HEK293T (cell line): ENCODE results near the gene MED26.
"Not testable (repeated sequence)": the region's sequence is repeated elsewhere in the genome, so short reads cannot be mapped to it uniquely, and the experiment has no call there.

Source experiments
- CTCF ChIA-PET: fragments of 350-600 bp; formaldehyde crosslinking; extraction: SDS; loops from one replicate; lab custom pipeline; 2021; ENCODE audit warnings: antibody characterized with exemption, inconsistent platforms; lab: Yijun Ruan, JAX
- POLR2A ChIA-PET: fragments of 350-600 bp; formaldehyde crosslinking; extraction: SDS; loops from one replicate; lab custom pipeline; 2020; ENCODE audit warnings: antibody characterized with exemption, inconsistent platforms; lab: Yijun Ruan, JAX
- DNase-seq: peaks from one replicate; pipeline ENCODE4 v3.0.0; 2012; ENCODE audit warnings: mixed read lengths; ENCODE audit errors: extremely low spot score
- ARNT ChIP-seq: fragments of 450-650 bp; IDR thresholded peaks from 2 replicates; pipeline ENCODE4 v1.6.1; 2017; ENCODE audit warnings: mild to moderate bottlenecking
- BHLHE40 ChIP-seq: fragments of 450-650 bp; IDR thresholded peaks from 2 replicates; pipeline ENCODE4 v1.6.1; 2016; ENCODE audit warnings: mild to moderate bottlenecking, moderate library complexity, borderline replicate concordance
- CTBP1 ChIP-seq: fragments of 450-650 bp; IDR thresholded peaks from 2 replicates; pipeline ENCODE4 v1.6.1; 2016; ENCODE audit warnings: borderline replicate concordance
- ELF4 ChIP-seq: fragments of 450-650 bp; IDR thresholded peaks from 2 replicates; pipeline ENCODE4 v1.6.1; 2017; ENCODE audit warnings: antibody characterized with exemption
- FOXA1 ChIP-seq: fragments of 450-650 bp; IDR thresholded peaks from 2 replicates; pipeline ENCODE4 v1.6.1; 2016; ENCODE audit warnings: mild to moderate bottlenecking
- FOXK2 ChIP-seq: fragments of 450-650 bp; IDR thresholded peaks from 2 replicates; pipeline ENCODE4 v1.6.1; 2016; ENCODE audit warnings: mild to moderate bottlenecking
- FOXM1 ChIP-seq: fragments of 450-650 bp; IDR thresholded peaks from 2 replicates; pipeline ENCODE4 v1.6.1; 2017; ENCODE audit warnings: mild to moderate bottlenecking, borderline replicate concordance
- HDGF ChIP-seq: fragments of 450-650 bp; IDR thresholded peaks from 2 replicates; pipeline ENCODE4 v1.6.1; 2017; ENCODE audit warnings: antibody characterized with exemption, borderline replicate concordance
- L3MBTL2 ChIP-seq: fragments of 450-650 bp; conservative IDR thresholded peaks from 2 replicates; pipeline ENCODE4 v1.6.1; 2016; ENCODE audit warnings: mild to moderate bottlenecking
- LEF1 ChIP-seq: fragments of 450-650 bp; IDR thresholded peaks from 2 replicates; pipeline ENCODE4 v1.6.1; 2017; ENCODE audit warnings: mild to moderate bottlenecking, borderline replicate concordance
- NFRKB ChIP-seq: fragments of 450-650 bp; IDR thresholded peaks from 2 replicates; pipeline ENCODE4 v1.6.1; 2016; ENCODE audit warnings: mild to moderate bottlenecking, moderate library complexity
- SP1 ChIP-seq: fragments of 450-650 bp; IDR thresholded peaks from 2 replicates; pipeline ENCODE4 v1.6.1; 2017
- SUZ12 ChIP-seq: fragments of 450-650 bp; IDR thresholded peaks from 2 replicates; pipeline ENCODE4 v1.6.1; 2016; ENCODE audit warnings: mild to moderate bottlenecking
- TARDBP ChIP-seq: fragments of 450-650 bp; IDR thresholded peaks from 2 replicates; pipeline ENCODE4 v1.6.1; 2016
- ZNF384 ChIP-seq: fragments of 450-650 bp; IDR thresholded peaks from 2 replicates; pipeline ENCODE4 v1.6.1; 2016
- TF ChIP-seq, protein P1 (sequence below): fragments of 450-650 bp; IDR thresholded peaks from 2 replicates; pipeline ENCODE4 v1.6.1; 2016

The MED26 gene

DNA sequence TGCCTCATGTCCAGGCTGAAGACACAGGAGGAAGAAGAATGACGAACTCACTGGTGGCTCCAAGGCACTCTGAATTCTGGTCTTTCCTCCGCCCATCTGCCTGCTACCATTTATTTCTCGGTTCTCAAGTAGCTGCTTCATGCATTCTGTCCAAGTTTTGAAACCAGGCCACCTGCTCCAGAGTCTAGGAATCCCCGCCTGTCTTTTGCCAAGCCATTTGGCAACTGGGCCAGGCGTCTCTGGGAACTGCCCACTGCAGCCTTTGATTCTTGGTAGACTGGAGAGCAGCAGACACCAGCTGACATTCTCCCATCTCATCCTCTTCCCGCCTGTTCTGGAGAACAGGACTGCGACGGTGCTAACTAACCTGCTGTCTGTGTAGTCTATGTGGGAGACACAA is 66.6 kb downstream of the MED26 start:
- ChIA-PET CTCF (no interaction called here), POLR2A (no interaction called here)
- DNase-seq, result no peak
- TF ChIP-seq, protein P1, sequence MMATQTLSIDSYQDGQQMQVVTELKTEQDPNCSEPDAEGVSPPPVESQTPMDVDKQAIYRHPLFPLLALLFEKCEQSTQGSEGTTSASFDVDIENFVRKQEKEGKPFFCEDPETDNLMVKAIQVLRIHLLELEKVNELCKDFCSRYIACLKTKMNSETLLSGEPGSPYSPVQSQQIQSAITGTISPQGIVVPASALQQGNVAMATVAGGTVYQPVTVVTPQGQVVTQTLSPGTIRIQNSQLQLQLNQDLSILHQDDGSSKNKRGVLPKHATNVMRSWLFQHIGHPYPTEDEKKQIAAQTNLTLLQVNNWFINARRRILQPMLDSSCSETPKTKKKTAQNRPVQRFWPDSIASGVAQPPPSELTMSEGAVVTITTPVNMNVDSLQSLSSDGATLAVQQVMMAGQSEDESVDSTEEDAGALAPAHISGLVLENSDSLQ, result no peak
- TF ChIP-seq TARDBP, result no peak
- TF ChIP-seq SP1, result no peak
- no peak for TF ChIP-seq SUZ12
- no peak for TF ChIP-seq CTBP1
- no peak for TF ChIP-seq ZNF384
- no peak for TF ChIP-seq NFRKB
- no peak for TF ChIP-seq FOXA1
- TF ChIP-seq BHLHE40, result no peak
- TF ChIP-seq FOXK2, result no peak
- no peak for TF ChIP-seq LEF1
- TF ChIP-seq L3MBTL2, result no peak
- TF ChIP-seq HDGF, result no peak
- no peak for TF ChIP-seq ARNT
- TF ChIP-seq FOXM1, result no peak
- TF ChIP-seq ELF4, result no peak

DNA sequence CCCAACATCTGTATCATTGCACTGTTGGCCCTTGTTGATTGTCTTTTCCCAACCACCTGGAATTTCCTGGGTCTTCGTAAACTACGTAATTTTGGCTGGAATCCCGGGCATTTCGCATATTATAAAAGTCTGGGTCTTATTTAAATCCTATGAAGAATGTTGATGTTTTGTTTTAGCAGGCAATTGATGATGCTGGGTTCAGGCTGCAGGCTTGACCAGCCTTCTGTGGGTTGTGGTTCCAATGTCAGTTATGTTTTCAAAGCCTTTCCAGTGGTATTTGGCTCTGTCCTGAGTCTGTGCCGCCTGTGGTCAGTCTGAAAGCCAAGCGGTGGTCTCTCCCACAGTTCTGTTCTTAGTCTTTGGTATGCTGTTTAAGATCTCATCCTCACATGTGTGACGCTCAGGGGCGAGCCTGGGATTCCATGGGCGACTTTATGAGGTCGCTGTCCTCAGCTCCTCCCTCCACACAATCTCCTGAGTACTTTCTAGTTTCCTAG is 68.2 kb downstream of the MED26 start:
- ChIA-PET POLR2A (no interaction called here), CTCF (no interaction called here)
- TF ChIP-seq SUZ12, result no peak
- no peak for TF ChIP-seq ARNT
- no peak for TF ChIP-seq CTBP1
- no peak for TF ChIP-seq FOXA1
- TF ChIP-seq FOXK2, result no peak
- DNase-seq, result no peak

DNA sequence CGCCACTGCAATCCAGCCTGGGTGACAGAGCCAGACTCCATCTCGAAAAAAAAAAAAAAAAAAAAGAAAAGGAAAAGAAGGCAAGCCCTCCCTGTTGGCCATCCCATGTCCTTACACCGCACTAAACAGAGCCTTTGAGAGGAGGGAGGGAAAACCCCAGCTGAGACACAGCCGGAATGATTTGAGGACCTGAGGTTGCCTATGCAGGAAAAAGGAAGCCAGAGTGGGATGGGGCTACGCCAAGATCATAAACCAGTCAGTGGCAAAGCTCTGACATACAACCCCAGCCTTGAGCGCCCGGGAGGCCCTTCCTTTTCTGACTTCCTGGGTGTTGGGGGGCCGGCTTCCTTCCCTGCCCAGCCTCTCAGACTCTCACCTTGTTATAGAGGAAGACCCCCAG is 73.2 kb downstream of the MED26 start:
- CTCF ChIA-PET, result no interaction called here
- POLR2A ChIA-PET, result no interaction called here
- no peak for TF ChIP-seq NFRKB
- no peak for TF ChIP-seq CTBP1
- no peak for TF ChIP-seq BHLHE40
- TF ChIP-seq HDGF, result no peak
- TF ChIP-seq FOXM1, result no peak
- no peak for TF ChIP-seq SP1
- no peak for TF ChIP-seq SUZ12
- TF ChIP-seq LEF1, result no peak
- no peak for TF ChIP-seq L3MBTL2
- no peak for TF ChIP-seq FOXA1
- TF ChIP-seq FOXK2, result no peak
- no peak for TF ChIP-seq ELF4
- TF ChIP-seq, protein P1, result no peak
- TF ChIP-seq ARNT, result no peak
- TF ChIP-seq TARDBP, result no peak
- no peak for TF ChIP-seq ZNF384
- no peak for DNase-seq

DNA sequence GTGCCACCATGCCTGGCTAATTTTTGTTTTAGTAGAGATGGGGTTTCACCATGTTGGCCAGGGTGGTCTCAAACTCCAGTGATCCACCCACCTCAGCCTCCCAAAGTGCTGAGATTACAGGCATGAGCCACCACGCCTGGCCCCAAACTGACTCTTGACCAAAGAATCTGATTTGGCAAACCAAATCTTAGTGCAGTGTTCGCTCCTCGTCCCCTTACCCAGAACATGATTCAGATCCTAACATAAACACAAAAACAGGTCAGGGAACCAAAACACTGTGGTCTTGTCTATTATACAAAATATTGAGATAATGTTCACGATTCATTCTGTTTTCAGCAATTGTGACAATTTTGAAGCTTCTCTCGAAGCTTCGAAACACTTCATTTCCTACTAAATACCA is 76.1 kb downstream of the MED26 start:
- CTCF ChIA-PET, DNase-seq, POLR2A ChIA-PET: not testable (repeated sequence)

DNA sequence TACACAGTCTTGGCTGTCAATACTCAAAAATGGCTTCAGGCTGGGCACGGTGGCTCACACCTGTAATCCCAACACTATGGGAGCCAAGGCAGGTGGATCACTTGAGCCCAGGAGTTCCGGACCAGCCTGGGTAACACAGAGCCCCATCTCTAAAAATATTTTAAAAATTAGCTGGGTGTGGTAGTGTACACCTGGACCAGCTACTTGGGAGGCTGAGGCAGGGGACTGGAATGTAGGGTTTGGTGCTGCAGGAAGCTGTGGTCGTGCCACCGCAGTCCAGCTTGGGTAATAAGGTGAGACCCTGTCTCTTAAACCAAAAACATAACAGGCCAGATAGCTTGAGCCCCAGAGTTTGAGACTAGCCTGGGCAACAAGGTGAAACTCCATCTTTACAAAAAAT is 79.0 kb downstream of the MED26 start:
- ChIA-PET POLR2A (no interaction called here), CTCF (no interaction called here)
- TF ChIP-seq, protein P1, result no peak
- no peak for TF ChIP-seq BHLHE40
- TF ChIP-seq ELF4, result no peak
- DNase-seq, result no peak

DNA sequence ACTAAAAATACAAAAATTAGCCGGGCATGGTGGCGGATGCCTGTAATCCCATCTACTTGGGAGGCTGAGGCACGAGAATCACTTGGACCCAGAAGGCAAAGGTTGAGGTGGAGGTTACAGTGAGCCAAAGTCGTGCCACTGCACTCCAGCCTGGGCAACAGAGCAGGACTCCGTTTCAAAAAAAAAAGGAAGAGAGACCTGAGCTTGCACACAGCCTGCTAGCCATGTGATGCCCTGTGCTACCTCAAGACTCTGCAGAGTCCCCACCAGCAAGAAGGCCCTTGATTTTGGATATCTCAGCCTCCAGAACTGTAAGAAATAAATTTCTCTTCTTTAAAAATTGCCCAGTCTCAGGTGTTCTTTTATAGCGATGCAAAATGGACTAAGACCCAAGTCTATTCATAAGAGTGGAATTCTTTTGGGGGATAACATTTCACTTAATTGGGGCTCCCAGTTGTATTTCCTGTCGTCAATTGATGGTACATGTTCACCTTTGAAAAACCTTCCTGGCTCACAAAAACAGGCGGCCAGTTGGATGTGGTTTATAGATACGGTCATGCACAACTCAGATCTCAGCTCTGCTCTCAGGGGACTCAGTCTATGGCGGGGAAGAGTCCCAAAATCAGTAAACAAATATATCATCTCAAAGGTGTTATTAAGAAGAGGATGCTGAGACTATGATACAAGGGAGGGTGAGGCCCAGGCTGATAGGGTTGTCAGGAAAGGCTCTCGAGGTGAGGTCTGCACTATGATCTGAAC is 83.4 kb downstream of the MED26 start:
- TF ChIP-seq FOXA1, result no peak
- no peak for TF ChIP-seq L3MBTL2
- ChIA-PET POLR2A (no interaction called here), CTCF (no interaction called here)
- DNase-seq, result no peak

DNA sequence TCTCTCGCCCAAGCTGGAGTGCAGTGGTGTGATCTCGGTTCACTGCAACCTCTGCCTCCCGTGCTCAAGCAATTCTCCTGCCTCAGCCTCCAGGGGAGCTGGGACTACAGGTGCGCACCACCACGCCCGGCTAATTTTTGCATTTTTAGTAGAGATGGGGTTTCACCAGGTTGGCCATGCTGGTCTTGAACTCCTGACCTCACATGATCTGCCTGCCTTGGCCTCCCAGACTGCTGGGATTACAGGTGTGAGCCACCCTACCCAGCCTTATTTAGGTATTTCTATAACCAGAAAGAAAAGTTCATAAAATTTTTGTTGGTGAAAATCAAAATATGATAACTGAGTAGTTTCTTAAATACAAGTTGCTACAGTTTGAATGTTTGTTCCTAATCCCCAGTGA is 84.3 kb downstream of the MED26 start:
- CTCF ChIA-PET, DNase-seq: not testable (repeated sequence)
- POLR2A ChIA-PET, result interaction anchor here (1.1 to 1.5 kb wide), 2 partner anchors 9 to 10 kb away, joined by 4 to 7 read pairs; no protein-coding TSS in a partner anchor
